ENCODE measurements around the gene FOXP1. TPM values are rescaled to one million over a fixed set of nuclear protein-coding genes. Genes with fewer than 3 reads are reported as not detected.

The FOXP1 gene
- total RNA-seq, 1 donor from 2014 or later, result 41.2 TPM

GRCh38 chr3:71247221-71247957 is 336.1 kb downstream of the FOXP1 start:
- peak; percentile 24 for DNase-seq
- H3K27me3 ChIP-seq (ENCODE audit: low read depth), result no peaks in the 10 kb centered on the region
- TF ChIP-seq CTCF (IDR thresholded peaks at IDR 0.05; ENCODE audit: borderline replicate concordance), result peak; percentile 9
- H3K9me3 ChIP-seq (replicated peaks), result no peaks in the 10 kb centered on the region
- peaks cover 66% of the 10 kb centered on the region for H3K4me1 ChIP-seq
- H3K36me3 ChIP-seq, result no peaks in the 10 kb centered on the region
- H3K4me3 ChIP-seq, result no peak overlapping the region
- peak overlapping the region; percentile 78 for H3K27ac ChIP-seq (replicated peaks)
- intact Hi-C loops (cut with micrococcal nuclease), result no loop called here

GRCh38 chr3:71245971-71246880 is 337.3 kb downstream of the FOXP1 start:
- H3K4me3 ChIP-seq, result peak overlapping the region; percentile 62

GRCh38 chr3:71244826-71245488 is 338.6 kb downstream of the FOXP1 start:
- intact Hi-C loops (cut with micrococcal nuclease), result no loop called here
- Histone ChIP-seq H3K9me3 (replicated peaks) (no peaks in the 10 kb centered on the region), H3K4me3 (peak overlapping the region; percentile 62), H3K27ac (replicated peaks) (peak overlapping the region; percentile 78), H3K4me1 (peaks cover 77% of the 10 kb centered on the region), H3K27me3 (ENCODE audit: low read depth) (no peaks in the 10 kb centered on the region), H3K36me3 (no peaks in the 10 kb centered on the region)
- no peak for DNase-seq
- no peak for TF ChIP-seq CTCF (IDR thresholded peaks at IDR 0.05; ENCODE audit: borderline replicate concordance)

More at GRCh38 chr3:71245971-71246880, 337.3 kb downstream of the FOXP1 start:
- DNase-seq, result no peak
- intact Hi-C loops (cut with micrococcal nuclease), result no loop called here
- no peaks in the 10 kb centered on the region for H3K27me3 ChIP-seq (ENCODE audit: low read depth)
- H3K9me3 ChIP-seq (replicated peaks), result no peaks in the 10 kb centered on the region
- peak overlapping the region; percentile 78 for H3K27ac ChIP-seq (replicated peaks)
- TF ChIP-seq CTCF (IDR thresholded peaks at IDR 0.05; ENCODE audit: borderline replicate concordance), result no peak
- peaks cover 73% of the 10 kb centered on the region for H3K4me1 ChIP-seq
- no peaks in the 10 kb centered on the region for H3K36me3 ChIP-seq

- peak; percentile 46 for DNase-seq
Measured at GRCh38 chr3:71244153-71244825, 339.2 kb downstream of the FOXP1 start.

More at GRCh38 chr3:71244153-71244825, 339.2 kb downstream of the FOXP1 start:
- intact Hi-C loops (cut with micrococcal nuclease), result no loop called here
- Histone ChIP-seq H3K36me3 (no peaks in the 10 kb centered on the region), H3K27ac (replicated peaks) (peak overlapping the region; percentile 78), H3K4me3 (peak overlapping the region; percentile 62), H3K9me3 (replicated peaks) (no peaks in the 10 kb centered on the region), H3K4me1 (peaks cover 74% of the 10 kb centered on the region), H3K27me3 (ENCODE audit: low read depth) (no peaks in the 10 kb centered on the region)
- no peak for TF ChIP-seq CTCF (IDR thresholded peaks at IDR 0.05; ENCODE audit: borderline replicate concordance)
